Subcutaneous adipose tissue (tissue), 4 donors: ENCODE measurements around the gene CLDN11. TPM values are rescaled to one million over a fixed set of nuclear protein-coding genes. Genes with fewer than 3 reads are reported as not detected.

Source experiments
- total RNA-seq, 4 donors: library from RNA; depleted of rRNA; stranded (reverse); fragments of >200 nt; gene quantifications; one replicate each; pipeline ENCODE4 v1.1.0, GENCODE V29; 2016
- TF ChIP-seq, protein P1 (sequence below): fragments of 450-650 bp; IDR thresholded peaks from one replicate; pipeline ENCODE4 v1.5.1; 2016; ENCODE audit warnings: low read depth, mild to moderate bottlenecking, control low read depth, antibody characterized with exemption, moderate library complexity

Gene CLDN11
- total RNA-seq, 4 donors from 2014 or later = 4.4 to 18.1 (median 6.7) TPM

DNA sequence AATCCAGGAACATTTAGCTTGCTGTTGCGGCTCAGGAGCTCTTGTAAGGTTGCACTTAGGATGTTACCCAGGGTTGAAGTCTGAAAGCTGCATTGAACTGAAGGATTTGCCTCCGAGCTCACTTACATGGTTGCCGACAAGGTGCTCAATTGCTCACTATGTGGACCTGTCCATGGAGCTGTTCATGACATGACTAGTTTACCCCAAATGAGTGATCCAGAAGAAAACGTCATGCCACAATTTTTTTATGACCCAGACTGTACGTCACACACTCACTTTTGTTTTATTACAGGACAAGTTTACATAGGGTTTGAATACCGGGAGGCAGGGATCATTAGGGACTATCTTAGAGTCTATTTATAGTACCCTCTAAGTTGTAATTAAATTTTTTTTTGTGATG lies 21.0 kb upstream of the CLDN11 start:
- TF ChIP-seq, protein P1, sequence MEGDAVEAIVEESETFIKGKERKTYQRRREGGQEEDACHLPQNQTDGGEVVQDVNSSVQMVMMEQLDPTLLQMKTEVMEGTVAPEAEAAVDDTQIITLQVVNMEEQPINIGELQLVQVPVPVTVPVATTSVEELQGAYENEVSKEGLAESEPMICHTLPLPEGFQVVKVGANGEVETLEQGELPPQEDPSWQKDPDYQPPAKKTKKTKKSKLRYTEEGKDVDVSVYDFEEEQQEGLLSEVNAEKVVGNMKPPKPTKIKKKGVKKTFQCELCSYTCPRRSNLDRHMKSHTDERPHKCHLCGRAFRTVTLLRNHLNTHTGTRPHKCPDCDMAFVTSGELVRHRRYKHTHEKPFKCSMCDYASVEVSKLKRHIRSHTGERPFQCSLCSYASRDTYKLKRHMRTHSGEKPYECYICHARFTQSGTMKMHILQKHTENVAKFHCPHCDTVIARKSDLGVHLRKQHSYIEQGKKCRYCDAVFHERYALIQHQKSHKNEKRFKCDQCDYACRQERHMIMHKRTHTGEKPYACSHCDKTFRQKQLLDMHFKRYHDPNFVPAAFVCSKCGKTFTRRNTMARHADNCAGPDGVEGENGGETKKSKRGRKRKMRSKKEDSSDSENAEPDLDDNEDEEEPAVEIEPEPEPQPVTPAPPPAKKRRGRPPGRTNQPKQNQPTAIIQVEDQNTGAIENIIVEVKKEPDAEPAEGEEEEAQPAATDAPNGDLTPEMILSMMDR = no peak

DNA sequence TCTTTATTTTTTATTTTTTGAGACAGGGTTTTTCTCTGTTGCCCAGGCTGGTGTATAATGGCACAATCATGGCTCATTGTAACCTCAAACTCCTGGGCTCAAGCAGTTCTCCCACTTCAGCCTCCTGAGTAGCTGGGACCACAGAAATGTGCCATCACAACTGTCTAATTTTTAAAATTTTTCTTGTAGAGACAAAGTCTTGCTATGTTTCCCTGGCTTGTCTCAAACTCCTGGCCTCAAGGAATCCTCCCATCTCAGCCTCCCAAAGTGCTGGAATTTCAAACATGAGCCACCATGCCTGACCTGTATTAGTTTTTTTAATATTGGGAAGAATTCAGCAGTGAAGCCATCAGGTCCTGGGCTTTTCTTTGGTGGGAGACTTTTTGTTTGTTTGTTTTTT lies 13.6 kb upstream of the CLDN11 start:
- TF ChIP-seq, protein P1 = no peak

DNA sequence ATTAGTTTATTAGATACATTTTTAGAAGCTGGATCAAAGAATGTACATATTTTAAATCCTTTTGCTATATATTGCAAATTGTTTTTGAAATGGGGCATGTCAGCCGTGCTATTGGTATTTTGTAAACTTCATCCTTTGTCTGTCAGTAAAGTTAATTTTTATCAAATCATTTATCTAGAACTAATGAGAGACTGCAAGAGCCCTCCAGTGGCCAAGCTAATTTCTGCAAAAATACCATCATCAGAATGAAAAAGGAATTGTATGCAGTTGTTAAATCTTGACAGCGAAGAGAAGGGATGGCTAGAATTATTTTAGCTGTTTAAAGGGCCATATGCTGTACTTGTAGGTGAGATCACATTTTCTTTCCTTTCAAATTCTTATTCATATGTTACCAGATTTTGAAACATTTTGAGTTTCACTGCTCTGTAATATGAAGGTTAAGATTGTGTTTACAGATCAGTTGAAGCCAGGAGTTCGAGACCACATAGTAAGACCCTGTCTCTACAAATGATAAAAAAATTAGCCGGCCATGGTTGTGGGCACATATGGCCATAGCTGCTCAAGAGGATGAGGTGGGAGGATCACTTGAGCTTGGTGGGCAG lies 8.1 kb upstream of the CLDN11 start:
- TF ChIP-seq, protein P1 = no peak

DNA sequence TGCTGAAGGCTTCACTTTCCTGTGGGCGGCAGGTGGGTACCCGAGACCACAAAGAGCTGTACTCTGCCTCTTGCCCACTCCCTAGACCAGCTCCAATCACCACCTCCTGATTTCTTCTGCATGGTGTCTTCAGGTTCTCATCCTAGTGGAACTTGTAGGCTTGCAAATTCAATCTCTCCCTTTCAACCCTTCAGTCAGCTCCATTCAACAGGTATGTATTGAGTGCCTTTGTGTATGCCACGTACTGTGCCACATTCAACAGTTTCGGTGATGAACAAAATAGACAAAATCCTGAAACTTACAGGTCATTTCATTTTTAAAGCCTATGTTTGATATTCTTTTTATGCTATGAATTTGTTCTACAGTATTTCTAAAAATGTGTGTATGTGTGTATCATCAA lies 5.4 kb upstream of the CLDN11 start:
- TF ChIP-seq, protein P1 = no peak

DNA sequence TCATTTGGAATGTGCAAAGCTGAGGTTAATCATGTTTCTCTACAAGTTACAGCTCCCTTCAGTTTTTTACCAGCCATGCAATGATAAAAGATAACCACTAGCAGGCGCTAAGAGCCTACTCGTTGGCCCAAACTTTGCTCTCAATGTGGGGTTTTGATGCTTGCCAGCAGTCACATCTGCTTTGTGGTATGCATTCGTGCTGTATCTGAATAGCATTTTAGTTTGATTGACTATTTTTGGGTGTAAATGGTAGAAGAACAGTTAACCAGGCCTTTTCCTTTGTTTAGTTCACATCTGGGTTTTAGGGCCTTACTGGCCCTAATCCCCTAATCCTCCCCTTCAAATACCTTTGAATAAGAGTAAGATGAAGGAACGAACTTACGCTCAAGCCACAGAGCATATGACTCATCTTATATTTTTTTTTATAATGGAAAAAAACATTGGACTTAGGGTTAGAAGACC lies 4.4 kb upstream of the CLDN11 start:
- TF ChIP-seq, protein P1 = no peak

DNA sequence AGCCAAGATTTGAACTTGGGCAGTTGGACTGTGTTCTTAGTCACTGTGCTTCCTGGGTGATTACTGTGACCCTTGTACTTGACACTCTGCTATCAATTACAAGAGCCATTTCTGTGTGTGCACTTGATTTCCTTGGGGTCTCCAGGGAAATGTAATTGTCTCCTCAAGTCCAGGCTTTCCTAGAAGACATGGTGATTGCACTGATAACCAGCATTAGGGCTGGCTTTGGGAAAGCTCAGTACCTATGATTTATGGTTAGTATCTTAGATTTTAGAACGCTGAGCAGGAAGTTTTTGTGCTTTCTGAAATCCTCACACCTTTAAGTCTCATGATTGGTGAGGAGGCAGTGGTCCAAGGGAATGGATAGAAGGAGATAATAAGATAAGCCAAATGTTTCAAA lies 1.6 kb upstream of the CLDN11 start:
- TF ChIP-seq, protein P1 = no peak

DNA sequence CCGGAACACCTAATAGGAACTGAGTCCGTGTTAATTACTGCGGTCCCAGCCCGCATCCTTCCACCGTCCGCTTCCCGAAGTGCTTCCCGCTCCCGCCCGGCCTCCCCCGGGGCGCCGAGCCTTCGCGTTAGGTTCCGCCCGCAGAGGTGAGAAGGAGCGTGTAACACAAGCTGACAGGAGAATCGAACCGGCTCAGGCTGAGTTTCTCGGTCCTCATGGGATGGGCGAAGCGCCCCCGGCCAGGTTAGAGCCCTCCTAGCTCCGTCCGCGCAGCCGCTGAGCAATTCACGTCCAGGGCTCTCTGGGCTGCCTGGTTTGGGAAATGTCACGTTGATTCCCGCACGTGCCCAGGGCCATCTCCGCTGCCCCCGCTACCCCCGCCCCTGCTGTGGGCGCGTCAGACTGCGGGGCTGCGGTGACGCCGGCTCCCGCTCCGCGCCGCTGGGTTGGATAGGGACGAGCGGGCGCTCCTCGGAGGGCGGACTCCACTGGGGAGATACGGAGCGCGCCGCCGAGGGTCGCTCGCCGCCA lies 954 bp downstream of the CLDN11 start:
- TF ChIP-seq, protein P1 = no peak
